C4-2B (cell line): ENCODE measurements around the gene ZNF175.

Experiments
- H3K27ac ChIP-seq: fragments of 450-650 bp; 2 replicates; pipeline ENCODE4 v1.5.1; 2017
- ZFX ChIP-seq: fragments of 450-650 bp; IDR thresholded peaks from 2 replicates; pipeline ENCODE4 v1.6.1; 2017
- TF ChIP-seq, protein P1 (sequence below): fragments of 450-650 bp; conservative IDR thresholded peaks from 2 replicates; pipeline ENCODE4 v1.5.1; 2017; ENCODE audit warnings: mild to moderate bottlenecking

Gene ZNF175

GRCh38 chr19:51599084-51599483 is 28.0 kb downstream of the ZNF175 start:
- no peak for TF ChIP-seq ZFX
- TF ChIP-seq, protein P1, sequence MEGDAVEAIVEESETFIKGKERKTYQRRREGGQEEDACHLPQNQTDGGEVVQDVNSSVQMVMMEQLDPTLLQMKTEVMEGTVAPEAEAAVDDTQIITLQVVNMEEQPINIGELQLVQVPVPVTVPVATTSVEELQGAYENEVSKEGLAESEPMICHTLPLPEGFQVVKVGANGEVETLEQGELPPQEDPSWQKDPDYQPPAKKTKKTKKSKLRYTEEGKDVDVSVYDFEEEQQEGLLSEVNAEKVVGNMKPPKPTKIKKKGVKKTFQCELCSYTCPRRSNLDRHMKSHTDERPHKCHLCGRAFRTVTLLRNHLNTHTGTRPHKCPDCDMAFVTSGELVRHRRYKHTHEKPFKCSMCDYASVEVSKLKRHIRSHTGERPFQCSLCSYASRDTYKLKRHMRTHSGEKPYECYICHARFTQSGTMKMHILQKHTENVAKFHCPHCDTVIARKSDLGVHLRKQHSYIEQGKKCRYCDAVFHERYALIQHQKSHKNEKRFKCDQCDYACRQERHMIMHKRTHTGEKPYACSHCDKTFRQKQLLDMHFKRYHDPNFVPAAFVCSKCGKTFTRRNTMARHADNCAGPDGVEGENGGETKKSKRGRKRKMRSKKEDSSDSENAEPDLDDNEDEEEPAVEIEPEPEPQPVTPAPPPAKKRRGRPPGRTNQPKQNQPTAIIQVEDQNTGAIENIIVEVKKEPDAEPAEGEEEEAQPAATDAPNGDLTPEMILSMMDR = no peak
- no peak overlapping the region for H3K27ac ChIP-seq

GRCh38 chr19:51600940-51601580 is 30.0 kb downstream of the ZNF175 start:
- no peak for TF ChIP-seq ZFX
- H3K27ac ChIP-seq = no peak overlapping the region

DNA sequence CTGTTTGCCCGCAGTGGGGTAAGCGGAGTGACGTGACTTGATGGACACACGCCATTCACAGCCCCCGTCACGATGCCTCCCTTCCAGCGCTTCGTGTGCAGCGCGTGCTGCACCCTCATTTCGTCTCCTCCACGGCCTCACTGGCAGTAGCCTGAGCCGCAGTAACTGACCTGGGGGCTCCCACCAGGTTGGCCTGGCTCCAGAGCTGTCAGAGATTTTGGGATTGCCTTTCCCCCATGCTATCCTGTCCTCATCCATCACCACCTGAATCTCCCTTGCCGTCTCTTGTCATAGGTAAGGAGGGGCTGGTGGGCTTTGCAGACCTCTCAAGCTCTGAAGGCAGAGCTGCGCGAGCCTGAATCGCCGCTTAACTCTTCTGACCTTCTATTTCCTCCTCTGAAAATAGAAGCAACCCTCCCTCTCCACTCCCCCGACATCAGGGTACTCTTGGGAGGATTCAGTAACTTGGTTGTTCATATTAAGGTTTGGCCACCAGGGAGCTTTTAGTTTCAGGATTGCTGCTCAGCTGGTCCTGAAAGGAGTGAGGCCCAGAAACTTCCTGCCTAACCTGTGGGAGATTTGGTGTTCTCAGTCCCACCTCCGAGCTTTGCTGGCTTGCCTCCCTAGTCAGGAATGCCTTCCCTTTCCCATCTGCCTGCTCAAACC is 31.2 kb downstream of the ZNF175 start:
- TF ChIP-seq, protein P1 = no peak
- TF ChIP-seq ZFX = no peak
- no peak overlapping the region for H3K27ac ChIP-seq

GRCh38 chr19:51607077-51607476 is 36.0 kb downstream of the ZNF175 start:
- no peak overlapping the region for H3K27ac ChIP-seq
- TF ChIP-seq, protein P1 = no peak
- TF ChIP-seq ZFX = no peak

- TF ChIP-seq, protein P1 = peak; percentile 92
- TF ChIP-seq ZFX = no peak
- no peak overlapping the region for H3K27ac ChIP-seq
Observed at GRCh38 chr19:51607920-51608562, 37.0 kb downstream of the ZNF175 start.

- no peak overlapping the region for H3K27ac ChIP-seq
Observed at GRCh38 chr19:51610576-51610975, 39.5 kb downstream of the ZNF175 start.

DNA sequence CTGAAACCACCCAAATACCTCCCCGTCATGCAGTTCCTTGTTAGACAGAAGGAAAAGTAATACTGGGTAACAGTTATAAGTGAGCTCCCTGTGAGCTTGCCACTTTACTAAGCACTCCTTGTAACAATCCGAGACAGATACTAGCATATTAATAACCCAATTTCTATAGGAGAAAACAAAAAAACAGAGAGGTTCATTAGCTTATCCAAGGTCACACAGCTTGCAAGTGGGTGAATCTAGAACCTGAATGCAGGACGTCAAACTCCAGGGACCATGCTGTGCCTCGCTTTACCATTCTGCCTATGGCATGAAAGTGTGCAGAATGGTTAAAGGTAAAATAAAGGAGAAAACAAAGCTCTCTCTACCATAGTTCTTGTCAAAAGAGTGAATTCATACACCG is 43.7 kb downstream of the ZNF175 start:
- no peak for TF ChIP-seq ZFX
- TF ChIP-seq, protein P1 = no peak
- H3K27ac ChIP-seq = no peak overlapping the region

More at GRCh38 chr19:51610576-51610975, 39.5 kb downstream of the ZNF175 start:
- no peak for TF ChIP-seq ZFX
- TF ChIP-seq, protein P1 = no peak
